HEK293 (cell line): ENCODE measurements around the gene NUP43.
A peak's percentile ranks its signal among the peaks of the same experiment; 100 is the strongest.

ENCODE experiments used
- CTCF ChIA-PET: fragments of 350-600 bp; formaldehyde crosslinking; extraction: SDS; loops from one replicate; lab custom pipeline; 2021; ENCODE audit warnings: antibody characterized with exemption; lab: Yijun Ruan, JAX
- POLR2A ChIA-PET: fragments of 300-600 bp; formaldehyde crosslinking; extraction: SDS; loops from one replicate; lab custom pipeline; 2020; ENCODE audit warnings: antibody characterized with exemption, inconsistent platforms; lab: Yijun Ruan, JAX
- H3K27ac ChIP-seq: fragments of 200-500 bp; sonication (Bioruptor generic); 2 replicates; pipeline ENCODE4 v1.5.1; 2014; ENCODE audit warnings: low read depth, low read length, control low read depth, inconsistent platforms; ENCODE audit errors: extremely low read depth
- H3K36me3 ChIP-seq, 2 experiments: fragments of 200-500 bp in 1 of 2; sonication (Bioruptor generic) in 1 of 2; 1 replicate in 1 of 2; 2 replicates in 1 of 2; pipeline ENCODE4 v1.5.1; 2014 to 2017; ENCODE audit warnings: inconsistent platforms in 2 of 2, low read length in 2 of 2; ENCODE audit not compliant: control insufficient read depth in 2 of 2, insufficient read depth in 1 of 2
- H3K4me1 ChIP-seq: fragments of 200-500 bp; sonication (Bioruptor generic); 2 replicates; pipeline ENCODE4 v1.5.1; 2014; ENCODE audit warnings: mild to moderate bottlenecking, low read length, inconsistent platforms; ENCODE audit not compliant: control insufficient read depth, insufficient read depth
- H3K4me3 ChIP-seq: 2 replicates; pipeline ENCODE4 v1.5.1; 2011; ENCODE audit warnings: low read depth, mild to moderate bottlenecking, control low read depth, low read length, moderate library complexity
- H3K9me3 ChIP-seq: fragments of 200-500 bp; sonication (Bioruptor generic); 2 replicates; pipeline ENCODE4 v1.5.1; 2014; ENCODE audit warnings: low read depth, low read length, inconsistent platforms; ENCODE audit not compliant: control insufficient read depth, insufficient read depth
- FEZF1 ChIP-seq: fragments of 450-650 bp; formaldehyde crosslinking; IDR thresholded peaks from 2 replicates; pipeline ENCODE4 v1.5.1; 2016; ENCODE audit warnings: missing biosample characterization, missing genetic modification characterization
- GLI2 ChIP-seq: fragments of 450-650 bp; formaldehyde crosslinking; IDR thresholded peaks from 2 replicates; pipeline ENCODE4; 2017; ENCODE audit warnings: missing biosample characterization, missing genetic modification characterization, low read depth, borderline replicate concordance
- GLIS1 ChIP-seq: fragments of 450-650 bp; formaldehyde crosslinking; IDR thresholded peaks from 2 replicates; pipeline ENCODE4 v1.5.1; 2016; ENCODE audit warnings: missing biosample characterization, missing genetic modification characterization
- HOXA7 ChIP-seq: sonication (generic); formaldehyde crosslinking; IDR thresholded peaks from 2 replicates; pipeline ENCODE4 v1.8.1; 2022; ENCODE audit warnings: missing genetic modification reagents, borderline replicate concordance
- HOXD13 ChIP-seq: sonication (generic); formaldehyde crosslinking; IDR thresholded peaks from 2 replicates; pipeline ENCODE4 v1.8.0; 2022; ENCODE audit warnings: missing genetic modification reagents, borderline replicate concordance
- PRDM1 ChIP-seq: fragments of 450-650 bp; formaldehyde crosslinking; IDR thresholded peaks from 2 replicates; pipeline ENCODE4; 2016; ENCODE audit warnings: missing biosample characterization, missing genetic modification characterization
- ZBTB20 ChIP-seq: fragments of 450-650 bp; formaldehyde crosslinking; IDR thresholded peaks from 2 replicates; pipeline ENCODE4 v1.5.1; 2016; ENCODE audit warnings: missing biosample characterization, missing genetic modification characterization
- ZBTB7A ChIP-seq: fragments of 450-650 bp; formaldehyde crosslinking; IDR thresholded peaks from 2 replicates; pipeline ENCODE4 v1.5.1; 2016; ENCODE audit warnings: low read depth, missing biosample characterization, missing genetic modification characterization
- ZIC2 ChIP-seq: fragments of 450-650 bp; formaldehyde crosslinking; IDR thresholded peaks from 2 replicates; pipeline ENCODE4 v1.5.1; 2016; ENCODE audit warnings: missing biosample characterization, missing genetic modification characterization
- ZNF114 ChIP-seq: fragments of 450-650 bp; formaldehyde crosslinking; IDR thresholded peaks from 2 replicates; pipeline ENCODE4 v1.5.0; 2017; ENCODE audit warnings: missing biosample characterization, missing genetic modification characterization
- ZNF146 ChIP-seq: fragments of 450-650 bp; formaldehyde crosslinking; IDR thresholded peaks from 2 replicates; pipeline ENCODE4 v1.5.1; 2016; ENCODE audit warnings: missing biosample characterization, missing genetic modification characterization
- ZNF24 ChIP-seq: fragments of 450-650 bp; formaldehyde crosslinking; IDR thresholded peaks from 2 replicates; pipeline ENCODE4 v1.5.1; 2016; ENCODE audit warnings: missing biosample characterization, missing genetic modification characterization
- ZNF324 ChIP-seq: fragments of 450-650 bp; formaldehyde crosslinking; IDR thresholded peaks from 2 replicates; pipeline ENCODE4 v1.5.1; 2016; ENCODE audit warnings: missing biosample characterization, missing genetic modification characterization
- ZNF391 ChIP-seq: fragments of 450-650 bp; formaldehyde crosslinking; IDR thresholded peaks from 2 replicates; pipeline ENCODE4 v1.5.1; 2016; ENCODE audit warnings: low read depth, missing biosample characterization, missing genetic modification characterization, borderline replicate concordance
- ZNF473 ChIP-seq: fragments of 450-650 bp; formaldehyde crosslinking; IDR thresholded peaks from 2 replicates; pipeline ENCODE4 v1.5.1; 2017; ENCODE audit warnings: missing biosample characterization, missing genetic modification characterization
- ZNF501 ChIP-seq: fragments of 450-650 bp; formaldehyde crosslinking; IDR thresholded peaks from 2 replicates; pipeline ENCODE4 v1.5.1; 2016; ENCODE audit warnings: missing biosample characterization, missing genetic modification characterization
- ZNF530 ChIP-seq: fragments of 450-650 bp; formaldehyde crosslinking; IDR thresholded peaks from 2 replicates; pipeline ENCODE4 v1.5.1; 2016; ENCODE audit warnings: low read depth, missing biosample characterization, missing genetic modification characterization
- ZNF549 ChIP-seq: fragments of 450-650 bp; IDR thresholded peaks from 2 replicates; pipeline ENCODE4 v1.5.1; 2018; ENCODE audit warnings: missing biosample characterization, missing genetic modification characterization, mild to moderate bottlenecking, inconsistent platforms, moderate library complexity
- ZNF610 ChIP-seq: fragments of 450-650 bp; formaldehyde crosslinking; IDR thresholded peaks from 2 replicates; pipeline ENCODE4 v1.5.1; 2016; ENCODE audit warnings: missing biosample characterization, missing genetic modification characterization, borderline replicate concordance
- ZNF629 ChIP-seq: fragments of 450-650 bp; formaldehyde crosslinking; IDR thresholded peaks from 2 replicates; pipeline ENCODE4 v1.5.1; 2017; ENCODE audit warnings: missing biosample characterization, missing genetic modification characterization
- ZNF654 ChIP-seq: fragments of 450-650 bp; formaldehyde crosslinking; IDR thresholded peaks from 2 replicates; pipeline ENCODE4 v1.5.1; 2016; ENCODE audit warnings: low read depth, missing biosample characterization, missing genetic modification characterization
- ZNF707 ChIP-seq: fragments of 450-650 bp; formaldehyde crosslinking; IDR thresholded peaks from 2 replicates; pipeline ENCODE4 v1.5.1; 2016; ENCODE audit warnings: missing biosample characterization, missing genetic modification characterization
- ZSCAN30 ChIP-seq: fragments of 450-650 bp; IDR thresholded peaks from 2 replicates; pipeline ENCODE4 v1.5.1; 2018; ENCODE audit warnings: missing biosample characterization, mild to moderate bottlenecking, missing genetic modification characterization, moderate library complexity
- ZXDB ChIP-seq: fragments of 450-650 bp; formaldehyde crosslinking; IDR thresholded peaks from 2 replicates; pipeline ENCODE4 v1.5.1; 2016; ENCODE audit warnings: missing biosample characterization, missing genetic modification characterization
- TF ChIP-seq, protein P1 (sequence below): fragments of 450-650 bp; formaldehyde crosslinking; IDR thresholded peaks from 2 replicates; pipeline ENCODE4 v1.5.1; 2017; ENCODE audit warnings: missing biosample characterization, missing genetic modification characterization
- TF ChIP-seq, protein P2 (sequence below): IDR thresholded peaks from 2 replicates; pipeline ENCODE4 v1.6.1; 2011; ENCODE audit warnings: mild to moderate bottlenecking, low read depth, low read length, borderline replicate concordance
- TF ChIP-seq, protein P3 (sequence below): fragments of 450-650 bp; formaldehyde crosslinking; IDR thresholded peaks from 2 replicates; pipeline ENCODE4 v1.5.1; 2016; ENCODE audit warnings: missing biosample characterization, missing genetic modification characterization
- TF ChIP-seq, protein P4 (sequence below): fragments of 450-650 bp; formaldehyde crosslinking; IDR thresholded peaks from 2 replicates; pipeline ENCODE4 v1.5.1; 2016; ENCODE audit warnings: missing biosample characterization, missing genetic modification characterization
- TF ChIP-seq, protein P5 (sequence below): fragments of 450-650 bp; formaldehyde crosslinking; IDR thresholded peaks from 2 replicates; pipeline ENCODE4 v1.5.1; 2016; ENCODE audit warnings: missing biosample characterization, missing genetic modification characterization, borderline replicate concordance
- TF ChIP-seq, protein P6 (sequence below): fragments of 450-650 bp; formaldehyde crosslinking; IDR thresholded peaks from 2 replicates; pipeline ENCODE4 v1.5.1; 2016; ENCODE audit warnings: missing biosample characterization, missing genetic modification characterization

The NUP43 gene

DNA sequence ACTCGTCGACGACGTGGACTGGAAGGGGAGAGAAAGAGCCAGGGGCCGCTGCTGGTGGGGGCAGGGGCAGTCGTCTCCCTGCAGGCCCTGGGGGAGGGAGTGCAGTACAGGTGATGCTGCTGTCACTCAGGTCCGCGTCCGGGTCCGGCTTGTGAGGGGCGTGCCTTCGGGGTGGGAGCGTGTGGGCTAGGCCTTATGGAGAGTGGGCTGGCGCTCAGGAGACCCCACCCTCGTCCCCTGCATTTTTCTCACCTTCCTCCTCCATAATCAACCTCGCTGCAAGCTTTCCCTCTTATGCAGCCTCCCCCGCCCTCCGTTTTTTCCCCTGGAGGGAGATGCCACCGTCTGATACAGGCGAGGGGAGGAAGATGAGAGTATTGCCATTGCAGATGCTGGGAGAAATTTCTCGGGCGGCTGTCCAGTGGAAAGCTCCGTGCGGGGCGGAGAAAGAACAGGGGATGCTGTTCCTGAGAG lies 3.8 kb upstream of the NUP43 start (continued):
- TF ChIP-seq, protein P1, sequence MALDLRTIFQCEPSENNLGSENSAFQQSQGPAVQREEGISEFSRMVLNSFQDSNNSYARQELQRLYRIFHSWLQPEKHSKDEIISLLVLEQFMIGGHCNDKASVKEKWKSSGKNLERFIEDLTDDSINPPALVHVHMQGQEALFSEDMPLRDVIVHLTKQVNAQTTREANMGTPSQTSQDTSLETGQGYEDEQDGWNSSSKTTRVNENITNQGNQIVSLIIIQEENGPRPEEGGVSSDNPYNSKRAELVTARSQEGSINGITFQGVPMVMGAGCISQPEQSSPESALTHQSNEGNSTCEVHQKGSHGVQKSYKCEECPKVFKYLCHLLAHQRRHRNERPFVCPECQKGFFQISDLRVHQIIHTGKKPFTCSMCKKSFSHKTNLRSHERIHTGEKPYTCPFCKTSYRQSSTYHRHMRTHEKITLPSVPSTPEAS (tag by site-specific recombination) = no peak; the same call in 1 of the 2 replicates

DNA sequence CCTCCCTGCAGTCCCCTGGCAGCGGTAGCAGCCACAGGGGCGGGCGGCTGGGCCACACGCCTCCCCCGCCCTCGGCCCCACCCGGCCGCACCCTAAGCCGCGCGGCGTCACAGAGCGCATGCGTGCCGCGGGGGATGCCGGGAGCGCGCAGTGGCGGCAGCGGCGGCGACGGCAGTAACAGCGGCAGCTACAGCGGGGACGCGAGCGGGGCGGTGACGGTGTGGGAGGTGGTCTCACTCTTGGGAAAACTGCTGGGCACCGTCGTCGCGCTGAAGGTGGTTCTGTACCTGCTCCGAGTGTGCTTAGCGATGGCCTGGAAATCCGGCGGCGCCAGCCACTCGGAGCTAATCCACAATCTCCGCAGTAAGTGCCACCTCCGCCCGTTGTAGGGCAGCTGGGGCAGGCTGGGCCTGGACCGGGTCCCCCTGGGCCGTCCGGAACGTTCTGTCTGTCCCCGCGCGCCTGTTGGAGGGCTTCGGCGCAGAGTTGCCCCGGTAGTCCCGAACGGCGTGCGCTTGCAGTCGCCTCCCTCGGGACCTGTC lies 3.3 kb upstream of the NUP43 start, which contains the start of gene PCMT1:
Gene PCMT1 (plus strand): TSS at position 148 of the 542 bp plus-strand sequence. CDS start 161 bp downstream, at position 309.
- ChIA-PET CTCF (interaction anchor here (0.7 kb wide), 1 partner anchor 1139 kb away, joined by 3 read pairs; no protein-coding TSS in a partner anchor), POLR2A (interaction anchor here (0.6 to 5.7 kb wide), 11 partner anchors 11 to 204 kb away, joined by 3 to 35 read pairs (median 3); partner anchors contain the start of genes GINM1, LATS1 and PPIL4)
- Histone ChIP-seq H3K27ac (peak within 1 kb of the TSS; percentile 89), H3K4me1 (0 out of 2 replicates have a peak, but pooled peaks cover 3% of the 10 kb centered on the region), H3K36me3 (peaks cover 0 to 11% of the 10 kb centered on the region in 2 experiments; a peak in 2 of 3 replicates), H3K9me3 (no peaks in the 10 kb centered on the region), H3K4me3 (peak within 1 kb of the TSS; percentile 97)
- no peak; the same call in 1 of the 2 replicates for TF ChIP-seq ZBTB7A (tag by site-specific recombination)
- TF ChIP-seq PRDM1 (tag by site-specific recombination) = no peak
- TF ChIP-seq ZXDB (tag by site-specific recombination) = no peak
- TF ChIP-seq GLIS1 (tag by site-specific recombination) = no peak
- TF ChIP-seq, protein P2, sequence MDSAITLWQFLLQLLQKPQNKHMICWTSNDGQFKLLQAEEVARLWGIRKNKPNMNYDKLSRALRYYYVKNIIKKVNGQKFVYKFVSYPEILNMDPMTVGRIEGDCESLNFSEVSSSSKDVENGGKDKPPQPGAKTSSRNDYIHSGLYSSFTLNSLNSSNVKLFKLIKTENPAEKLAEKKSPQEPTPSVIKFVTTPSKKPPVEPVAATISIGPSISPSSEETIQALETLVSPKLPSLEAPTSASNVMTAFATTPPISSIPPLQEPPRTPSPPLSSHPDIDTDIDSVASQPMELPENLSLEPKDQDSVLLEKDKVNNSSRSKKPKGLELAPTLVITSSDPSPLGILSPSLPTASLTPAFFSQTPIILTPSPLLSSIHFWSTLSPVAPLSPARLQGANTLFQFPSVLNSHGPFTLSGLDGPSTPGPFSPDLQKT = no peak
- TF ChIP-seq ZNF707 (tag by site-specific recombination) = no peak
- TF ChIP-seq ZNF24 (tag by site-specific recombination) = peak; percentile 65
- no peak for TF ChIP-seq ZIC2 (tag by site-specific recombination)
- TF ChIP-seq, protein P3, sequence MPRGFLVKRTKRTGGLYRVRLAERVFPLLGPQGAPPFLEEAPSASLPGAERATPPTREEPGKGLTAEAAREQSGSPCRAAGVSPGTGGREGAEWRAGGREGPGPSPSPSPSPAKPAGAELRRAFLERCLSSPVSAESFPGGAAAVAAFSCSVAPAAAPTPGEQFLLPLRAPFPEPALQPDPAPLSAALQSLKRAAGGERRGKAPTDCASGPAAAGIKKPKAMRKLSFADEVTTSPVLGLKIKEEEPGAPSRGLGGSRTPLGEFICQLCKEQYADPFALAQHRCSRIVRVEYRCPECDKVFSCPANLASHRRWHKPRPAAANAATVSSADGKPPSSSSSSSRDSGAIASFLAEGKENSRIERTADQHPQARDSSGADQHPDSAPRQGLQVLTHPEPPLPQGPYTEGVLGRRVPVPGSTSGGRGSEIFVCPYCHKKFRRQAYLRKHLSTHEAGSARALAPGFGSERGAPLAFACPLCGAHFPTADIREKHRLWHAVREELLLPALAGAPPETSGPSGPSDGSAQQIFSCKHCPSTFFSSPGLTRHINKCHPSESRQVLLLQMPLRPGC = peak; percentile 47; the same call in 1 of the 2 replicates
- peak; percentile 93 for TF ChIP-seq ZNF501 (tag by site-specific recombination)
- no peak for TF ChIP-seq ZNF114 (tag by site-specific recombination)
- no peak for TF ChIP-seq GLI2 (tag by site-specific recombination)
- TF ChIP-seq ZNF549 (tag by site-specific recombination) = no peak
- TF ChIP-seq, protein P4, sequence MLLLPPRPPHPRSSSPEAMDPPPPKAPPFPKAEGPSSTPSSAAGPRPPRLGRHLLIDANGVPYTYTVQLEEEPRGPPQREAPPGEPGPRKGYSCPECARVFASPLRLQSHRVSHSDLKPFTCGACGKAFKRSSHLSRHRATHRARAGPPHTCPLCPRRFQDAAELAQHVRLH (tag by site-specific recombination) = peak; percentile 10; the same call in 1 of the 2 replicates
- TF ChIP-seq, protein P5, sequence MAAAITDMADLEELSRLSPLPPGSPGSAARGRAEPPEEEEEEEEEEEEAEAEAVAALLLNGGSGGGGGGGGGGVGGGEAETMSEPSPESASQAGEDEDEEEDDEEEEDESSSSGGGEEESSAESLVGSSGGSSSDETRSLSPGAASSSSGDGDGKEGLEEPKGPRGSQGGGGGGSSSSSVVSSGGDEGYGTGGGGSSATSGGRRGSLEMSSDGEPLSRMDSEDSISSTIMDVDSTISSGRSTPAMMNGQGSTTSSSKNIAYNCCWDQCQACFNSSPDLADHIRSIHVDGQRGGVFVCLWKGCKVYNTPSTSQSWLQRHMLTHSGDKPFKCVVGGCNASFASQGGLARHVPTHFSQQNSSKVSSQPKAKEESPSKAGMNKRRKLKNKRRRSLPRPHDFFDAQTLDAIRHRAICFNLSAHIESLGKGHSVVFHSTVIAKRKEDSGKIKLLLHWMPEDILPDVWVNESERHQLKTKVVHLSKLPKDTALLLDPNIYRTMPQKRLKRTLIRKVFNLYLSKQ (tag by site-specific recombination) = 0 out of 2 replicates have a peak, but pooled peaks have one; percentile 4
- no peak for TF ChIP-seq ZNF473
- TF ChIP-seq ZBTB20 (tag by site-specific recombination) = no peak
- TF ChIP-seq ZNF324 (tag by site-specific recombination) = peak; percentile 89
- TF ChIP-seq HOXD13 = no peak
- 0 out of 2 replicates have a peak, but pooled peaks have one; percentile 35 for TF ChIP-seq ZNF629 (tag by site-specific recombination)
- TF ChIP-seq ZSCAN30 (tag by site-specific recombination) = no peak
- TF ChIP-seq ZNF391 (tag by site-specific recombination) = no peak
- TF ChIP-seq FEZF1 (tag by site-specific recombination) = no peak
- no peak for TF ChIP-seq ZNF654
- no peak for TF ChIP-seq ZNF610 (tag by site-specific recombination)
- no peak for TF ChIP-seq ZNF530 (tag by site-specific recombination)
- TF ChIP-seq ZNF146 = no peak
- TF ChIP-seq, protein P6, sequence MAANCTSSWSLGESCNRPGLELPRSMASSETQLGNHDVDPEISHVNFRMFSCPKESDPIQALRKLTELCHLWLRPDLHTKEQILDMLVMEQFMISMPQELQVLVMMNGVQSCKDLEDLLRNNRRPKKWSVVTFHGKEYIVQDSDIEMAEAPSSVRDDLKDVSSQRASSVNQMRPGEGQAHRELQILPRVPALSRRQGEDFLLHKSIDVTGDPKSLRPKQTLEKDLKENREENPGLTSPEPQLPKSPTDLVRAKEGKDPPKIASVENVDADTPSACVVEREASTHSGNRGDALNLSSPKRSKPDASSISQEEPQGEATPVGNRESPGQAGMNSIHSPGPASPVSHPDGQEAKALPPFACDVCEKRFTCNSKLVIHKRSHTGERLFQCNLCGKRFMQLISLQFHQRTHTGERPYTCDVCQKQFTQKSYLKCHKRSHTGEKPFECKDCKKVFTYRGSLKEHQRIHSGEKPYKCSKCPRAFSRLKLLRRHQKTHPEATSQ (tag by site-specific recombination) = peak; percentile 48; the same call in 1 of the 2 replicates
- no peak for TF ChIP-seq HOXA7
